Neural cell (in vitro differentiated cells): Measurements from ENCODE around the gene CTBP2. TPM values are rescaled to one million over a fixed set of nuclear protein-coding genes. Genes with fewer than 3 reads are reported as not detected.

Experiments
- H2AFZ ChIP-seq: fragments of 200-600, 300-800 bp; sonication (generic), shearing (Covaris generic); 2 replicates; pipeline ENCODE4 v1.6.0; 2014; ENCODE audit warnings: low read depth, mild to moderate bottlenecking, antibody characterized with exemption, low read length, moderate library complexity
- H3F3A ChIP-seq: fragments of 200-600 bp; shearing (Covaris generic); 2 replicates; pipeline ENCODE4 v1.6.1; 2016; ENCODE audit warnings: mild to moderate bottlenecking, moderate library complexity, mixed read lengths, antibody characterized with exemption, low read length; ENCODE audit not compliant: insufficient read depth, poor library complexity, severe bottlenecking
- H3K27ac ChIP-seq: fragments of 200-600, 300-800 bp; sonication (generic), shearing (Covaris generic); 2 replicates; pipeline ENCODE4 v1.5.1; 2014; ENCODE audit warnings: mild to moderate bottlenecking, low read length, moderate library complexity
- H3K27me3 ChIP-seq: fragments of 300-800, 200-600 bp; sonication (generic), shearing (Covaris generic); 2 replicates; pipeline ENCODE4 v1.6.0; 2014; ENCODE audit warnings: mild to moderate bottlenecking, low read depth, low read length, moderate library complexity; ENCODE audit not compliant: insufficient read depth
- H3K36me3 ChIP-seq: fragments of 300-800, 200-600 bp; sonication (generic), shearing (Covaris generic); 2 replicates; pipeline ENCODE4 v1.5.1; 2014; ENCODE audit warnings: mild to moderate bottlenecking, antibody characterized with exemption, low read length, moderate library complexity; ENCODE audit not compliant: insufficient read depth
- H3K4me2 ChIP-seq: fragments of 300-800, 200-600 bp; sonication (generic), shearing (Covaris generic); 2 replicates; pipeline ENCODE4 v1.6.0; 2014; ENCODE audit warnings: mild to moderate bottlenecking, low read length
- H3K4me3 ChIP-seq: fragments of 300-800, 200-600 bp; sonication (generic), shearing (Covaris generic); 2 replicates; pipeline ENCODE4 v1.5.1; 2014; ENCODE audit warnings: mild to moderate bottlenecking, low read length, moderate library complexity
- H3K79me2 ChIP-seq: fragments of 200-600 bp; shearing (Covaris generic); replicated peaks from 2 replicates; pipeline ENCODE4 v1.6.0; 2014; ENCODE audit warnings: mild to moderate bottlenecking, low read length, moderate library complexity; ENCODE audit not compliant: insufficient read depth
- H3K9ac ChIP-seq: fragments of 300-800, 200-600 bp; sonication (generic), shearing (Covaris generic); 2 replicates; pipeline ENCODE4 v1.6.1; 2016; ENCODE audit warnings: mild to moderate bottlenecking, low read length, mixed read lengths
- H3K9me2 ChIP-seq: fragments of 200-600 bp; shearing (Covaris generic); 2 replicates; pipeline ENCODE4 v1.6.1; 2016; ENCODE audit warnings: mild to moderate bottlenecking, low read length, mixed read lengths; ENCODE audit not compliant: insufficient read depth
- H3K9me3 ChIP-seq: fragments of 200-600, 300-800 bp; sonication (generic), shearing (Covaris generic); 2 replicates; pipeline ENCODE4 v1.6.1; 2016; ENCODE audit warnings: mild to moderate bottlenecking, mixed run types, low read length, moderate library complexity, mixed read lengths
- H4K20me1 ChIP-seq: fragments of 200-600 bp; shearing (Covaris generic); 2 replicates; pipeline ENCODE4 v1.6.1; 2016; ENCODE audit warnings: mild to moderate bottlenecking, mixed run types; ENCODE audit not compliant: insufficient read depth
- CTCF ChIP-seq: fragments of 450-650 bp; IDR thresholded peaks from 2 replicates; pipeline ENCODE4 v1.5.1; 2014; ENCODE audit warnings: antibody characterized with exemption, mild to moderate bottlenecking, moderate library complexity; ENCODE audit not compliant: poor library complexity, severe bottlenecking
- EP300 ChIP-seq: fragments of 450-650 bp; conservative IDR thresholded peaks from 2 replicates; pipeline ENCODE4 v1.6.1; 2014; ENCODE audit warnings: antibody characterized with exemption, mild to moderate bottlenecking, moderate library complexity; ENCODE audit not compliant: poor library complexity, severe bottlenecking
- EZH2 ChIP-seq: fragments of 200-600, 300-800 bp; shearing (Covaris generic), sonication (generic); IDR thresholded peaks from 2 replicates; pipeline ENCODE4 v1.6.1; 2014; ENCODE audit warnings: antibody characterized with exemption, low read length, borderline replicate concordance, mild to moderate bottlenecking; ENCODE audit not compliant: insufficient read depth, poor library complexity, severe bottlenecking
- MXI1 ChIP-seq: fragments of 450-650 bp; conservative IDR thresholded peaks from 2 replicates; pipeline ENCODE4 v1.6.1; 2014; ENCODE audit warnings: antibody characterized with exemption, mild to moderate bottlenecking; ENCODE audit not compliant: poor library complexity, severe bottlenecking
- POLR2AphosphoS5 ChIP-seq: IDR thresholded peaks from 2 replicates; pipeline ENCODE4 v1.6.1; 2012
- RAD21 ChIP-seq: fragments of 450-650 bp; conservative IDR thresholded peaks from 2 replicates; pipeline ENCODE4 v1.6.1; 2014; ENCODE audit warnings: antibody characterized with exemption, mild to moderate bottlenecking, moderate library complexity
- SMC3 ChIP-seq: fragments of 450-650 bp; conservative IDR thresholded peaks from 2 replicates; pipeline ENCODE4 v1.6.1; 2014; ENCODE audit warnings: antibody characterized with exemption, mild to moderate bottlenecking, moderate library complexity; ENCODE audit not compliant: poor library complexity
- TAF1 ChIP-seq: IDR thresholded peaks from 2 replicates; pipeline ENCODE4 v1.6.1; 2012; ENCODE audit warnings: low read depth
- polyA plus RNA-seq: library from polyadenylated mRNA; depleted of rRNA; stranded (reverse); fragments of >200 nt; gene quantifications from 2 replicates; pipeline ENCODE4 v1.2.3, GENCODE V29; 2014
- TF ChIP-seq, protein P1 (sequence below): IDR thresholded peaks from 2 replicates; pipeline ENCODE4 v1.6.1; 2012; ENCODE audit warnings: borderline replicate concordance

CTBP2 gene
- polyA plus RNA-seq, 1 donor from 2014 or later, result 59.5 TPM

DNA sequence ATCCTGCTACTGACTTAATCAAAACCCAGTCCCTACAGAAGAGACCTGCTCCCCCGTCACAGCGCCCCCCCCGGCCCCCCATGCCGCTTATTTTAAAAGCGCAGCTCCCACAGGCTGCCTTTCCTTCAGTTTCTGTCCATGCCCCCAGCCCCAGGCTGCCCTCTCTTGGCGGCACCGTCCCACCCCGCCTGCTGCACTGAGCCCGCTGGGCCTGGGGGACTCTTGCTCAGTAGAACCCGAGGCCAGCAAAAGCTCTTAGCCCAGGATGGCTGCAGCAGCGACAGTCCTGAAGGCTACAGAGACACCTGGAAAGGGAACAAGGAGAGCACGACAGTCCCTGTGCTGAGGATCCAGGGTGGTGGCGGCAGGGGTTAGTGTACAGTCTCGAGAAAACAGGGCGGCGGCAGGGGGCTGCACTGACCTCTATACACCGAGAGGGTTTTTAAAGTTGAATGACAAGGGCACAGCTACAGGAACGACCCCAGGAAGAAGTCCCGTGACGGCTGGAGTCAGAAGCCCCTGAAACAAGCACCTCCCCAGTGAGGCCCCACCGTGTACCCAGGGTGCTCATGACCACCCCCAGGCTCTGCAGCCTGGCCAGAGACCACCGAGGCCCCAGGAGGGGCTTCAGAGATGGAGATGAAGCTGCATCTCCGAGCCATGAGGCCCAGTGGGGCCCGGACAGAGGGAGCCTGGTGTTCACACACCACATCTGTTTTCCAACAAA, 164.1 kb downstream of the CTBP2 start:
- no peak overlapping the region for H3K4me2 ChIP-seq
- H3K4me3 ChIP-seq, result no peak overlapping the region
- no peaks in the 10 kb centered on the region for H3F3A ChIP-seq
- H3K27me3 ChIP-seq, result no peaks in the 10 kb centered on the region
- H3K9me2 ChIP-seq, result no peaks in the 10 kb centered on the region
- no peaks in the 10 kb centered on the region for H4K20me1 ChIP-seq
- H3K36me3 ChIP-seq, result peaks cover 3% of the 10 kb centered on the region
- H3K27ac ChIP-seq, result no peak overlapping the region
- no peak overlapping the region for H3K9ac ChIP-seq
- no peaks in the 10 kb centered on the region for H3K79me2 ChIP-seq
- no peak overlapping the region for H2AFZ ChIP-seq
- no peaks in the 10 kb centered on the region for H3K9me3 ChIP-seq
- no peak for TF ChIP-seq EZH2
- TF ChIP-seq MXI1, result no peak
- TF ChIP-seq POLR2AphosphoS5, result no peak
- no peak for TF ChIP-seq RAD21
- TF ChIP-seq CTCF, result no peak
- TF ChIP-seq EP300, result no peak
- no peak for TF ChIP-seq TAF1
- TF ChIP-seq, protein P1, sequence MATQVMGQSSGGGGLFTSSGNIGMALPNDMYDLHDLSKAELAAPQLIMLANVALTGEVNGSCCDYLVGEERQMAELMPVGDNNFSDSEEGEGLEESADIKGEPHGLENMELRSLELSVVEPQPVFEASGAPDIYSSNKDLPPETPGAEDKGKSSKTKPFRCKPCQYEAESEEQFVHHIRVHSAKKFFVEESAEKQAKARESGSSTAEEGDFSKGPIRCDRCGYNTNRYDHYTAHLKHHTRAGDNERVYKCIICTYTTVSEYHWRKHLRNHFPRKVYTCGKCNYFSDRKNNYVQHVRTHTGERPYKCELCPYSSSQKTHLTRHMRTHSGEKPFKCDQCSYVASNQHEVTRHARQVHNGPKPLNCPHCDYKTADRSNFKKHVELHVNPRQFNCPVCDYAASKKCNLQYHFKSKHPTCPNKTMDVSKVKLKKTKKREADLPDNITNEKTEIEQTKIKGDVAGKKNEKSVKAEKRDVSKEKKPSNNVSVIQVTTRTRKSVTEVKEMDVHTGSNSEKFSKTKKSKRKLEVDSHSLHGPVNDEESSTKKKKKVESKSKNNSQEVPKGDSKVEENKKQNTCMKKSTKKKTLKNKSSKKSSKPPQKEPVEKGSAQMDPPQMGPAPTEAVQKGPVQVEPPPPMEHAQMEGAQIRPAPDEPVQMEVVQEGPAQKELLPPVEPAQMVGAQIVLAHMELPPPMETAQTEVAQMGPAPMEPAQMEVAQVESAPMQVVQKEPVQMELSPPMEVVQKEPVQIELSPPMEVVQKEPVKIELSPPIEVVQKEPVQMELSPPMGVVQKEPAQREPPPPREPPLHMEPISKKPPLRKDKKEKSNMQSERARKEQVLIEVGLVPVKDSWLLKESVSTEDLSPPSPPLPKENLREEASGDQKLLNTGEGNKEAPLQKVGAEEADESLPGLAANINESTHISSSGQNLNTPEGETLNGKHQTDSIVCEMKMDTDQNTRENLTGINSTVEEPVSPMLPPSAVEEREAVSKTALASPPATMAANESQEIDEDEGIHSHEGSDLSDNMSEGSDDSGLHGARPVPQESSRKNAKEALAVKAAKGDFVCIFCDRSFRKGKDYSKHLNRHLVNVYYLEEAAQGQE, result no peak
- no peak for TF ChIP-seq SMC3

- H2AFZ ChIP-seq, result no peak overlapping the region
- TF ChIP-seq, protein P1, result no peak
- no peak for TF ChIP-seq EZH2
- no peak for TF ChIP-seq EP300
- no peak for TF ChIP-seq MXI1
- TF ChIP-seq TAF1, result no peak
- no peak for TF ChIP-seq RAD21
- no peak for TF ChIP-seq SMC3
- no peak for TF ChIP-seq POLR2AphosphoS5
- H4K20me1 ChIP-seq, result no peaks in the 10 kb centered on the region
- no peak overlapping the region for H3K9ac ChIP-seq
- no peaks in the 10 kb centered on the region for H3K9me2 ChIP-seq
- H3K4me3 ChIP-seq, result no peak overlapping the region
- no peak overlapping the region for H3K4me2 ChIP-seq
- no peaks in the 10 kb centered on the region for H3K79me2 ChIP-seq
- H3F3A ChIP-seq, result no peaks in the 10 kb centered on the region
- H3K36me3 ChIP-seq, result peaks cover 6% of the 10 kb centered on the region
- no peaks in the 10 kb centered on the region for H3K9me3 ChIP-seq
- no peak overlapping the region for H3K27ac ChIP-seq
- no peaks in the 10 kb centered on the region for H3K27me3 ChIP-seq
Observed at GRCh38 chr10:124995605-124996004, 164.8 kb downstream of the CTBP2 start.
